ENCODE results near the gene DGAT2L6.

DGAT2L6 gene, protein sequence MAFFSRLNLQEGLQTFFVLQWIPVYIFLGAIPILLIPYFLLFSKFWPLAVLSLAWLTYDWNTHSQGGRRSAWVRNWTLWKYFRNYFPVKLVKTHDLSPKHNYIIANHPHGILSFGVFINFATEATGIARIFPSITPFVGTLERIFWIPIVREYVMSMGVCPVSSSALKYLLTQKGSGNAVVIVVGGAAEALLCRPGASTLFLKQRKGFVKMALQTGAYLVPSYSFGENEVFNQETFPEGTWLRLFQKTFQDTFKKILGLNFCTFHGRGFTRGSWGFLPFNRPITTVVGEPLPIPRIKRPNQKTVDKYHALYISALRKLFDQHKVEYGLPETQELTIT

DNA sequence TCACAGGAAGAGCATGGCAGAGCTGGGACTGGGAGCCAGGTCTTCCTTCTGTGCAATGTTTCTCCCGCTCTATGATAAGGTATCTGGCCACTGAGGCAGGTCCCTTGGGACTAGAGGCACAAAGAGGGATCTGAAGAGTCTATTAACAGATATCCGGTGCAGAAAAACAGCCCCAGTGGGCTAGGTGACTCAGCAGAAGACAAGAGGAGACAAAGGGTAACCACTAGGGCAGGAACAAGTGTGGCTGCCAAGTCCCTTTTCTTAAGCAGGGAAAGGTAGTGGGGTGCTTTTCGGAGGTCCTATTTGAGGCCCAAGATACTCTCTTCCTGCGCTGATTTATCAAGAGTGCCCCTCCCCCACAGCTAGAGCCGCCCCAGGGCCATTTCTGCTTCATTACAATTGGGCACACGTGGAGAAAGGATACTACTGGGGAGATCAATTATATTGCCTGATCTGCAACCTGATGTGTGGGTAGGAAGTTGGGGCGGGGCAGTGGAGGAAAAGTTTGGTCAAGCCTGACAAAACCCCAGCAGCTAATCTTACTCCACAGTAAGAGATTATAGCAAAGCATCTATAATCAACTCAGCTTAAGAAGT, at the start of gene DGAT2L6:
DGAT2L6 (plus strand) TSS at position 546 of the 596 bp plus-strand sequence. CDS start 100 bp downstream, outside the sequence.
- no peak for DNase-seq (ENCODE audit: low read depth)

DNA sequence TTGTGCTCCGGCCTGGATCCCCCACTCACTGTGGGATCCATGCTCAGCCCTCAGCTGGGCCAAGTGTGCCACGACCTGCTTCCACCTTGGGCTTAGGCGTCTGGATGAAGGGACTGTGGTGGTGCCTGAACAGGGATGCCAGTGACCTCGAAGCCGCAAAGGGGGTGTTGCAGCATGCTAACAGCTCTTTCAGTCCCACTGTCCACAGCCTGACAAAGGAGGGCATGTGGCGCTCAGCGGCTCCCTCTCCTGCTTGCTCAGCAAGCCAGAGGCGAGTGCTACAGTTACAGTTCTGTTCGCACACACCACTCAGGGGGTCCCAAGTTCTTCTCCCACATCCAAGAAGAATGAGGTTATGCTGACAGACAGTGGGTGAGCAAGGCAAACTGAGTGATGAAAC, 49.2 kb upstream of the DGAT2L6 start:
- DNase-seq (ENCODE audit: low read depth): no peak

DNA sequence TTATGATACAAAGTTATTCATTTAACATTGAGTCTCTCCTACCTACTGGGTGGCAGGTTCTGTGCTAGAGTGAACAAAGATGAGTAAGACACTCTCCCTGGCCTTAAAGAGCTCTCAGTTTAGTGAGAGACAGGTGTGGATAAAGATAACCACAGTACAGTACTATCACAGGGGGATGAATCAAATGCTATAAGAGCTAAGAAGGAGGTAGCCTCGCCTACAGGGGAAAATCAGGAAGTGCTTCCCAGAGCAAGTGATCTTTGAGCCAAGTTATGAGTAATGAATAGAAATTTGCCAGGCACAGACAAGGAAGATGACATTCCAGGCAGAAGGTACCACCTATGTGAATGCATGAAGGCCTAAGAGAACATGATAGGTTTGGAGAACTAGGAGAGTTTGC, 47.5 kb upstream of the DGAT2L6 start:
- DNase-seq (ENCODE audit: low read depth): no peak

DNA sequence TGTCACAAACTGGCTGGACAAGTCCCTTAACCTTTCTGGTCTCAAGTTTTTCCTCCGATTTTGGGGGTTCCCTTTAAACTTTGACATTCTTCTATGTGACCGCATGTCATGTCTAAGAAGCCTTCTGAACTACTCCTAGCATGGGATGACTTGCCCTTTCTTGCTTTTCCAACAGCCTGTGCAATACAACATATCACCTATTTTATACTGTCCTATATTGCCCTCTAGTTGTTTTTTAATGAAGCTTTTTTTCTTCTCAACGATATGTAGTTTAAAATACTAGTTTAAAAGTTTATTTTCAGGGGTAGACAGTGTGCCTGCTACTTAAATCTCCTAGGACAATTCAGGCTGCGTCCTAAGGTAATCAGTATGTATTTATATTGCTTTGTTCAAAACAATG, 45.1 kb upstream of the DGAT2L6 start:
- DNase-seq (ENCODE audit: low read depth): no peak

DNA sequence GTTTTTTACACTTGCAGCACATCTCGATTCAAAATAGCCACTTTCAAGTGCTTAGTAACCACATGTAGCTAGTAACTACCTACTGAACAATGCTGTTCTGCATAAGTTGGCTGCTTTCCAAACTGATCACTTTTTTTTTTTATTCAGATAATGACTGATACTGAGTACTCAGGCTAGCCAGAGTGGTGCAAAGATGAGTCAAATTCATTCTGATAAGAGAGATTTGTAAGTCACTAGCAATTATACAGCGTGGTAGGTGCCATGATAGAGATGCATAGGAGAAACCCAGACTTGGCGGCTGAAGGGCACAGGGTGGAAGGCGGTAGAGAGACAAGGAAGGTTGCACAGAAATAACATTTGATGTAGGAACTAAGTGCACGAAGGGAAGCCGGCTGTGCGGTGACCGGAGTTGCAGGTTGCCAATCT, 44.4 kb upstream of the DGAT2L6 start:
- no peak for DNase-seq (ENCODE audit: low read depth)

DNA sequence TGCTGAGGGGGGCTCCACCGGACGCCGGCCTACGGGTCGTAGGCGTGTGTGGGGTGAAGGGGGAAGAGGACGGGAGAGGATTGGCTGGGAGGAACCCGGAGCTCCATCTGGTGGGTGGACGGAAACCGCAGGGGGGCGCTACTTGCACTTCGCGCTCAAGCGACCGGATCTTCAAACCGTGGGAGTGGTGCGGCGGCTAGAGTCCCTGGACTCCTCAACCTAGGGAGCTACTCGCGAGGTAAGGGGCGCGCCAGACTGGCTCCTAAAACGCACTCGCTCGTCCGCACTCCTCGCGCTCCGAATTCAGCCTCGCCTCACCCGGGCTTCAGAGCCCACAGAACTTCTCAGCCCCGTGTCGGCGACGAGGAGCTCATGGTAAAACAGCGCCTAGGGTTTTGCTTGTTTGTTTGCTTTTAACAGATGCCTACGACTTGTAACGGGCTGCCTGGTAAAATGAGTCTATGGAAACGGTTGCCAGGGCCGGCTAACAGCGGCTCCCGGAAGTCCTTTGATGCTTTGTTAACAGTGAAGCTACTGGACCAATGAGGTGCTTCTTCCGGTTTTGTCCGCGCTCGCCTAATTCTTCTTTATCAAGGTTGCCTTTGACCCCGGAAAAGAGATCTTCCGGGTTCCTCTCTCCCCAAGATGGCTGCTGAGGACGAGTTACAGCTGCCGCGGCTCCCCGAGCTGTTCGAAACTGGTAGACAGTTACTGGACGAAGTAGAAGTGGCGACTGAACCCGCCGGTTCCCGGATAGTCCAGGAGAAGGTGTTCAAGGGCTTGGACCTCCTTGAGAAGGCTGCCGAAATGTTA, 43.8 kb upstream of the DGAT2L6 start, which contains the start of gene IGBP1:
IGBP1 (plus strand) TSS at position 145 of the 813 bp plus-strand sequence; CDS start at position 646, 501 bp downstream.
- peak; percentile 65 for DNase-seq (ENCODE audit: low read depth)

DNA sequence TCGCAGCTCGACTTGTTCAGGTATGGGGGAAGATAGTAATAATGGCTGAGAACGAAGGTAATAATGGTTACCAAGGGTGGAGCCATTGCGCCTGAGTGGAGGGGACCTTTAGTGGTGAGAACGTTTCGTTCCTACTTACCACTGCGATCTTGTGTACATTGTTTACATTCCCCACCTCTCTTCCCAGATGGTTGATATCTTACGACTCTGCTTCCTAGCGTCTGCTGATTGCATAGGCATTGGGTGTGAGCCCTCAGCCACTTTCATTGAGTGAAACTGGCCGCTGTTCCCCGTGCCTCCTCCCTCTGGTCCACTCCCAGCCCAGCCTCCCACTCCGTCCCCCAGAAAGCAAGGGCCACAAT, 43.2 kb upstream of the DGAT2L6 start:
- no peak for DNase-seq (ENCODE audit: low read depth)

DNA sequence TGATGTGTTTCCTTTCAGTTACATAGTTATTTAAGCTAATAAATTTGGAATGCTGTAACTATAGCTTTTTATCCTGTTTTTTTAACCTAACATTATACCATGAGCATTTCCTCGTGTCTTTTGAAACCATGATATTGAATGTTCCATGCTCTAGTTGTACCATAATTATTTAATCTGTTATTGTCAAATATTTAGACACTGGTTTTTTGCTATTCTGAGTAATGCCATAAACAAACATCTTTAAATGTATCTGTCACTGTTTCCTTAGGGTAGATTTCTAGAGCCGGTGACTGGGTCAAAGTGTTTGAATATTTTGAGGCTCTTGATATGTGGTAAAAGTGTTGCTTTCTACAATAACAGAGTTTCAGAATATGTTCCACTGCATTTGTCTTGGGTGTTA, 38.7 kb upstream of the DGAT2L6 start:
- no peak for DNase-seq (ENCODE audit: low read depth)

DNA sequence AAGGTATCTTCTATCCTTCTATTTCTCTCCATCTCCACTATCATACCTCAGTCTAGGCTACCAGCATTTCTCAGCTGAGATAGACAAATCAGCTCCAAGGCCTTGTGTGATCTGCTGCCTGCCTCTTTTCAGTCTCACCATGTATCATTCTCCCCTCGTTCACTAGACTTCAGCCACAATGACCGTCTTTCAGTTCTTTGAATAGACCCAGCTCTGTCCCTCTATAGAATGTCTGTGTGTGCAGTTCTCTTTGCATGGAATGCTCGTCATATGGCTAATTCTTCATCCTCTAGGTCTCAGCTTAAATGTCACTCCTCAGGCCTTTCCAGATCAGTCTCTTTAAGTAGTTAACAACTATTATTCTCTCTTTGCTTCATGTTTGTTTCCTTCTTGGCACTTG, 37.5 kb upstream of the DGAT2L6 start:
- no peak for DNase-seq (ENCODE audit: low read depth)

DNA sequence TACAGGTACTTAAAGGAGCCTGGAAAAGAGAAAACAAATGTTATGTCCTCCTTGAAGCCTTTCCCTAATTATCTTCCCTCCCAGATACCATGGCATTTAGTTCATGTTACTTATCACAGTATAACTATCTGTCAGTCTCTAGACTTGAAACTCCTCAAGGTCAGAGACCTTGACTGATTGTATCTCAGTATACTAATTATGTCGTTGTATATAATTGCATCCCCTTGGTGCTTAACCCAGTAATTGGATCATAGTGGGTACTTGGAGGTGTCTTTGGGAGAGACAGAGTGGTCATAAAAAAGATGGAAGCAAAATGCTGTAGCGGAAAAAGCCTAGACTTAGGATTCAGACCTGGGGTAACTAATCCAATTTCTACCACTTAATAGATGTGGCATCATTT, 35.9 kb upstream of the DGAT2L6 start:
- DNase-seq (ENCODE audit: low read depth): no peak

DNA sequence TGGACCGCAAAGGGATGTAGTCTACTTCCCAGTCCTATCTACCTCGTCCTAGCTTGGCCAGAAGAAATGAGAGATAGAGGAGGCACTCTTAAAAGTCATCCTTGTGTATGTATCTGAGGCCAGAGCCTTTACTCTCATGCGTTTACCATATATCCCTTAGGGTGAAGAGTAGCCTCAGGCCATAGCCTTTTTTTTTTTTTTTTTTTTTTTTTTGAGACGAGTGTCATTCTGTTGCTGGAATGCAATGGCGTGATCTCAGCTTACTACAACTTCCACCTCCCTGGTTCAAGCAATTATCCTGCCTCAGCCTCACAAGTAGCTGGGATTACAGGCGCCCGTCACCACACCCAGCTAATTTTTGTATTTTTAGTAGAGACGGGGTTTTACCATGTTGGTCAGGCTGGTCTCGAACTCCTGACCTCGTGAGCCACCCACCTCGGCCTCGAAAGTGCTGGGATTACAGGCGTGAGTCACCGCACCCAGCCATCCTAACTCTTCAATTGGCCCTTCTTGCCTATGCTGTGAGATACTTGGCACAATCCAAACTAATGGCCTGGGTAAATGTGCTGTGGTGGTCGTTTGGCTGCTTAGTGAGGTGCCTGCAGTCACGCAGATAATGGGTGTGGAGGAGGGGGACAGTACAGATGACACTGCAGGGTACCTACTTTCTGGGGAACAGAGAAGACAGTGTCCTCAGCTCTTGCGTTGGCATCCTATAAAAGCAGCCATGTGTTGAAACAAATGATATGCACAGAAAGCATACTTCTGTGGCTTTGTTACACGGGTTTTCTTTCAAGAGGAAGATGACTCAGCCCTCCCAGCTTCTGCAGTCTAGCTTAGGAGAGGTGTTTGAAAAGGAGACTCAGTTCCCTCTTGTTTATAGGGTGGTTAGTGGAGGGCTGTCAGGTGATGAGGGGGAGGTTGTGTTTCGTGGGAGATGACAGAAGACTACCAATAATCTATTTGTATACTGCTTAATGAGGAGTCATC, 10.4 kb upstream of the DGAT2L6 start:
- DNase-seq (ENCODE audit: low read depth): no peak

DNA sequence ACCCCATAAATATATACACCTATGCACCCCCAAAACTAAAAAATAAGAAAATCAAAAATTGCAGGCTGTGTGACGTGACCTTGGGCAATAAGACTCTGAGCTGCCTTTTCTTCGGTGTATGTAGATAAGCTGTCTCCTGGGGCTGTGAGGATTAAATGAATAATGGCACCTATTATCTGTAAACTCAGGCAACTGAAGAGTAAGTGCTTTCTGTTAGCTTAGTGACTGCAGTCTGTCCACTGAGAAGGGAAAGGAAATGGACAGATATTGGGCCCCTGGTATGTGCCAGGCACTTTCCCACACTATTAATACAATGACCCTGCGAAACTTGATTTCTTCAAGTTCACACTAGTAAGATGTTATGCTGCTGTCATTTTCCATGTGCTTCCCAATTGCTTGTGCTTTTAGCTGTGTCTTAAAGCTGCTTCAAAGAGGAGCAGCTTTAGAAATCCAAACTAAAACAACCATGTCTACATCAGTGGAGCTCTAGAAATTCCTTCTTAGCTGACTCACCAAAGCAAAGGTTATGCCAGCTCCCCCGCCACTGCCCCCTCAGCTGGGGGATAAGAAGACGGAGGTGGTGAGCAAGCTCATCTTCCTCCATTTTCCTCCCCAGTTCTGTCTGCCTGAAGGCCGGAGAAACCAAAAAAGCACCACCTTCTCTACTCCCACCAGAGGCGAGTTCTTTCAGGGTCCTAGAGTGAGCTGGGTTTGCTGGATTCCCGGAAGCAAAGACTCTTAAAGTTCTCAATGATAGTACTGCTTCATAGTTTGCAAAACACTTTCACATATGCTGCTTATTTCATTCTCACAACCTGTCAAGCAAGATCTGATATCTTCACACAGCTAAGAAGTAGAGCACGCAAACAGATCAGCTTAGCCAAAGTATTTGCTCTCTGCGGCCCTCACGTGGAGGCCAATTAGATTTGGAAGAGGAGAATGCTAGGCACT, 8.8 kb upstream of the DGAT2L6 start:
- DNase-seq (ENCODE audit: low read depth): no peak

DNA sequence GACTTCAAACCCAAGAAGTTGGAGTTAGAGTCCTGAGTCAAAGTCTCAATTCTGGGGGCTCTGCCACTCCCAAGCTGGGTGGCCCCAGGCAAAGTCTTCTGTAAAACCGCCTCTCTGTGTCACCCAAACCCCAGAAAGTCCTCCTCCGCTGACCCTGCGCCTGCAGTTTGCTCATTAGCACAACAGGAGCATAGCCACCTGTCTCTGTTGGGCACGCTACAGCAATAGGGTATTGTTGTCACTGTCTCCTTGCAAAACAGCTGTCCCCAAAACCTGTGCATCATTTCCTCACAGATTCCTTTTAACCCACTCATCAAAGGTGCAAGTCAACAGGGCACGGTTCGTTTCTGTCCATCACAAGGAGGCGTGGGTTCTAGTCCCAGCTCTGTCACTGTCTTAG, 8.0 kb upstream of the DGAT2L6 start:
- no peak for DNase-seq (ENCODE audit: low read depth)

DNA sequence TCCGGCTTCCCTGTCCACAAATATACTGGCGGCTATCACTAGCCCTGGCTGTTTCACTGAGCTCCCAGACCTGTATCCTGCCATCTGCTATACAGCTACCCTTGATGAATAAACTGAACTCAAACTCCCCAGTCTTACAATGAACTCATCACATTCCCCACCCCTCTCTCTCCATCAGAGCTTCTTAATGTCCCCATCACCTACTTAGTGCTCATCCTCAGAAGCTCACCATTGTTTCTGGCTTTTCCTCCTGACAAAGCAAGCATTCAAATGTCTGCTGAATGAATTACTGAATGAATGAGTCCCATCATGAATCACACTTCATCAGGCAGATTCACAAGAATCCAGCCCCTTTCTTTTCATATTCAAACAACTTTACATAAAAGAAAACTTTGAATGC, 5.7 kb upstream of the DGAT2L6 start:
- no peak for DNase-seq (ENCODE audit: low read depth)

DNA sequence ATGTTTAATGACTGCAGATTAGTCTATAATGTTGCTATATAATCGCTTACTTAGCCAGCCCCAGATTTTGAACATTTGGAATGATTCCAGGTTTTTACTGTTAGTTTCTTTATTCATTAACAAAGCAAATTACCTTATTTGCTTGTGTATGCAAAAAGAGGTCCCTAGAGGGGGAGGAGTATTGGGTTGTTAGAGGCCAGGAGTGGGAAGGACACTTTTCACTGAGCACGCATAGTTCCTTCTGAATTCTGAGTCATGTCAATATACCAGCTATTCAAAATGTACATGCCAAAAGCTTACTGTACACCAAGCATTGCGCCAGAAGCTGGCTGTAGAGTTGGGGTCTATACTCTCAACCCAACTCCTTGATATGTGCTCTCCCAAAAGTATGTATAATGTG, 5.1 kb upstream of the DGAT2L6 start:
- no peak for DNase-seq (ENCODE audit: low read depth)

DNA sequence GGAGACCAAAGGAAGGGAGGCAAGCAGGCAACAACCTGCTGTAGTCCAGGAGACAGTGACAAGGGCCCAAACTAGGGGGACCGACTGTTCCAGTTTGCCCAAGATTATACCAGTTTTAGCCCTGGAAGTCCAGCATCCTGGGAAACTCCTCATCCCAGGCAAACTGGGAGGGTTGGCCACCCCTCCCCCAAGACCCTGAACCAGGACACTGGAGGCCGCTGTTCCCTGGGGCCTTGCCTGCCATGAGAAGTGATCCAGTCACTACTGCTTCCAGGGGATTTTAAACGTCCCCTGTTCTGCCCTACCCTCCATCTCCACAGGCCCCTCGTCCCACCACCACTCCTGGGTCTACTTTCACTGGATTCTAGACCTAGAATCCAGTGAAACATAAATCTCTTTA, 4.3 kb upstream of the DGAT2L6 start:
- no peak for DNase-seq (ENCODE audit: low read depth)

DNA sequence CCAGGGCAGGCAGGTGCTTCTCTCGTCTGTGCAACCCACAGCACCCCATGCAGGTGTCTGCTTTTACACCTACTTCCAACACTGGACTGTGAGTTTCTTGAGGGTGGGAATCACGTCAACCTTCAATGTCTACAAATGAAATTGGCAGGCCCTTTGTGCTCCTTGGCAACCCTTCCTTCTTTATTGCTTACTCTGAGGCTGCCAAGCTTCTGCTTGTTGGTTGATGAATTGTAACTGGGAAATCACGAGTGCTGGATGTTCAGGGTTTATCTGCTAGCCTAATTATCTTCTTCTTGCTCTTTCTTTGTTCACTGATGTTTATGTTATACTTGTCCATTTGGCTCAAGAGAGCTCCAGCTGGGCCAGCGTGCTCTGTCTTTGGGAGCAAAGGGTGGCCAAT, 2.5 kb upstream of the DGAT2L6 start:
- no peak for DNase-seq (ENCODE audit: low read depth)

DNA sequence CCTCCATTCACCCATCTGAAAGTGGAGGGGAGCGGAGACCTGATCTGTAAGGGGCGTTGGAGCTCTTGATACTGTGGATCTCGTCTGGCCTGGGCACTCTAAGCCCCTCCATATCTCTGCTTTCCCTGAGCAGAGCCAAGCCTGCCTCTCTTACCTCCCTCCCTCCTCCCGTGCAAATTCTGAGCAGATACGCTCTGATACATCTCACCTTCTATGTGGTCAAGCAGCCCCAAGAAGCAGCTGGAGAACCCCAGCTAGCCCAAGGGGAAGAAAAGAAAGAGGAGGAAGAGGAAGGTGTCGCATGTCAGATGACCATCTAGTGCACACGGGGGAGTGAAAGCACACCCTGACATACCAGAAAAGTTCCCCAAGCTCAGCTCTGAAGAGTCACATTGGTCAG, 1.9 kb upstream of the DGAT2L6 start:
- DNase-seq (ENCODE audit: low read depth): no peak

DNA sequence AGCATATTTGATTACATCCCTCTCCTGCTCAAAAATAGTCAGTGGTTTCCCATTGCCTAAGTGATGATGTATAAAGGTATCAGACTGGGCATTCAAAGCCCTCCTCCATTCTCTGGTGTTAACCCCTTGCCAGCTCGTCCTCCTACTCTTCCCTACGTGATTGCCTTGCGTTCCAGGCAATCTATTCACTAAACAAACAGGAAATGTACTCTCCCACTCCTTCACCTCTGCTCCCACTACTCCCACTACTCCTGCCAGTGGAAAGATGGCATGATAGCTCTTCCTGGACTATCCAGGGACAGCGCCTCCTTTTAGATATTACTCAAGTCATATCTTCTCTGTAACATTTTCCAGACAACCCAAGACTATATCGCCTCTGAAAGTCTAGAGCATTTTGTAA, 5.8 kb downstream of the DGAT2L6 start:
- no peak for DNase-seq (ENCODE audit: low read depth)

DNA sequence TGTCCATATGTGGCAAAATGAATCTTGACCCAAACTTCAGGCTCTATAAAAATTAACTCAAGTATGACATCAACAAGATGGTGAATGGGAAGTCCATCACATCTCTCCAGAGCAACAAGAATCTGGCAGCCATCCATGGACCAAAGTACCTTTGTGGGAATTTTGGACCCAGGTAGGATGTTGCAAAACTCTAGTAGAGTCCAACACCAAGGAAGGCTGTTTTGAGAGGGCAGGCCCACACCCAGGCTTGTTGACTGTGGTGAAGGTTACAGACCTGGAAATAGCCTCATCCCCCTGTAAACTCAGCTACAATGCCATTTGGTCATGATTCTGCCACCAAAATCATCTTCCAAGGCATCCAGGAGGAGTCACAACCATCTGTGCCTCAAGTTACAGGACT, 12.9 kb downstream of the DGAT2L6 start:
- DNase-seq (ENCODE audit: low read depth): no peak

Measured in stimulated activated CD4-positive, alpha-beta T cell treated with anti-CD3 and anti-CD28 coated beads, Interleukin-2, amount 100 ng/mL, for 4 hours (primary cell).